GM18511 (cell line): ENCODE measurements around the gene VPS41.

ENCODE experiments used
- ATAC-seq: cut with Tn5 transposase; IDR thresholded peaks from one replicate; pipeline ENCODE4 v1.9.1; 2021; ENCODE audit warnings: mild to moderate bottlenecking, moderate library complexity; ENCODE audit not compliant: unreplicated experiment

Gene VPS41

GRCh38 chr7:38744746-38745145 is 164.2 kb downstream of the VPS41 start:
- no peak for ATAC-seq

GRCh38 chr7:38743899-38744298 is 165.1 kb downstream of the VPS41 start:
- no peak for ATAC-seq

- no peak for ATAC-seq
These were observed 168.9 kb downstream of the VPS41 start for GRCh38 chr7:38740041-38740440.

GRCh38 chr7:38736138-38736537 is 172.9 kb downstream of the VPS41 start:
- ATAC-seq: no peak

- ATAC-seq: no peak
These were observed 177.8 kb downstream of the VPS41 start for GRCh38 chr7:38731215-38731614.

GRCh38 chr7:38728145-38728544 is 180.8 kb downstream of the VPS41 start:
- ATAC-seq: no peak

- ATAC-seq: no peak
These were observed 181.6 kb downstream of the VPS41 start for GRCh38 chr7:38727184-38727940.

- ATAC-seq: no peak
These were observed 185.7 kb downstream of the VPS41 start for GRCh38 chr7:38723327-38723726.

GRCh38 chr7:38716397-38716796 is 192.6 kb downstream of the VPS41 start:
- ATAC-seq: no peak

- no peak for ATAC-seq
These were observed 199.9 kb downstream of the VPS41 start for GRCh38 chr7:38709123-38709522.

GRCh38 chr7:38704751-38705150 is 204.2 kb downstream of the VPS41 start:
- ATAC-seq: no peak

GRCh38 chr7:38704041-38704547 is 204.9 kb downstream of the VPS41 start:
- no peak for ATAC-seq

- ATAC-seq: no peak
These were observed 205.9 kb downstream of the VPS41 start for GRCh38 chr7:38703093-38703492.

- no peak for ATAC-seq
These were observed 206.9 kb downstream of the VPS41 start for GRCh38 chr7:38702002-38702535.

- ATAC-seq: no peak
These were observed 208.9 kb downstream of the VPS41 start for GRCh38 chr7:38700116-38700515.

- no peak for ATAC-seq
These were observed 209.5 kb downstream of the VPS41 start for GRCh38 chr7:38699471-38699870.

- peak; percentile 41 for ATAC-seq
These were observed 214.7 kb downstream of the VPS41 start for GRCh38 chr7:38694326-38694725.

- no peak for ATAC-seq
These were observed 222.1 kb downstream of the VPS41 start for GRCh38 chr7:38686888-38687287.

GRCh38 chr7:38685851-38686250 is 223.1 kb downstream of the VPS41 start:
- no peak for ATAC-seq

- ATAC-seq: no peak
These were observed 226.4 kb downstream of the VPS41 start for GRCh38 chr7:38682606-38683005.

GRCh38 chr7:38681882-38682281 is 227.1 kb downstream of the VPS41 start:
- no peak for ATAC-seq

- no peak for ATAC-seq
These were observed 229.6 kb downstream of the VPS41 start for GRCh38 chr7:38679419-38679818.

GRCh38 chr7:38678698-38679054 is 230.3 kb downstream of the VPS41 start:
- no peak for ATAC-seq
